ENCODE data around the gene PTPN9.

PTPN9 gene

GRCh38 chr15:75523011-75523410 is 56.1 kb downstream of the PTPN9 start (continued):
- TF ChIP-seq PPARA (CRISPR knock-in tag; IDR thresholded peaks at IDR 0.05; ENCODE audit: borderline replicate concordance) (no peak), CSDC2 (CRISPR knock-in tag; IDR thresholded peaks at IDR 0.05) (no peak), RARB (CRISPR knock-in tag; IDR thresholded peaks at IDR 0.05) (no peak), CSRNP3 (CRISPR knock-in tag; IDR thresholded peaks at IDR 0.05) (no peak), ARNTL (CRISPR knock-in tag; IDR thresholded peaks at IDR 0.05; ENCODE audit: borderline replicate concordance, low read depth) (no peak)

GRCh38 chr15:75517233-75517632 is 61.9 kb downstream of the PTPN9 start:
- TF ChIP-seq RARB (CRISPR knock-in tag; IDR thresholded peaks at IDR 0.05) (no peak), POU6F1 (CRISPR knock-in tag; IDR thresholded peaks at IDR 0.05; ENCODE audit: borderline replicate concordance, low read depth) (no peak), PATZ1 (CRISPR knock-in tag; IDR thresholded peaks at IDR 0.05; ENCODE audit: borderline replicate concordance) (no peak), ZNF70 (CRISPR knock-in tag; IDR thresholded peaks at IDR 0.05) (no peak), OSR1 (CRISPR knock-in tag; IDR thresholded peaks at IDR 0.05) (no peak), ARNTL (CRISPR knock-in tag; IDR thresholded peaks at IDR 0.05; ENCODE audit: borderline replicate concordance, low read depth) (no peak), ESRRG (CRISPR knock-in tag; IDR thresholded peaks at IDR 0.05) (no peak), ZNF8 (CRISPR knock-in tag; IDR thresholded peaks at IDR 0.05) (no peak), CSRNP3 (CRISPR knock-in tag; IDR thresholded peaks at IDR 0.05) (no peak), SNAI2 (CRISPR knock-in tag; IDR thresholded peaks at IDR 0.05) (no peak), ZFP3 (CRISPR knock-in tag; IDR thresholded peaks at IDR 0.05) (no peak), ZFP30 (CRISPR knock-in tag; IDR thresholded peaks at IDR 0.05) (no peak), BACH2 (CRISPR knock-in tag; IDR thresholded peaks at IDR 0.05; ENCODE audit: borderline replicate concordance) (no peak), CSDC2 (CRISPR knock-in tag; IDR thresholded peaks at IDR 0.05) (no peak), TSHZ2 (CRISPR knock-in tag; IDR thresholded peaks at IDR 0.05) (no peak)
- ATAC-seq, result peak; percentile 60

- peak; percentile 75; the same call in 2 of the 3 replicates for ATAC-seq
- TF ChIP-seq ZNF8 (CRISPR knock-in tag; IDR thresholded peaks at IDR 0.05) (no peak), POU6F1 (CRISPR knock-in tag; IDR thresholded peaks at IDR 0.05; ENCODE audit: borderline replicate concordance, low read depth) (no peak), ZFP3 (CRISPR knock-in tag; IDR thresholded peaks at IDR 0.05) (no peak), CSRNP3 (CRISPR knock-in tag; IDR thresholded peaks at IDR 0.05) (no peak), SNAI2 (CRISPR knock-in tag; IDR thresholded peaks at IDR 0.05) (no peak), OSR1 (CRISPR knock-in tag; IDR thresholded peaks at IDR 0.05) (no peak), TCF4 (CRISPR knock-in tag; IDR thresholded peaks at IDR 0.05; ENCODE audit: borderline replicate concordance) (no peak), BACH2 (CRISPR knock-in tag; IDR thresholded peaks at IDR 0.05; ENCODE audit: borderline replicate concordance) (no peak), GLIS3 (CRISPR knock-in tag; IDR thresholded peaks at IDR 0.05) (no peak), CREB5 (CRISPR knock-in tag; IDR thresholded peaks at IDR 0.05; ENCODE audit: low read depth) (no peak), ISL1 (CRISPR knock-in tag; IDR thresholded peaks at IDR 0.05) (no peak), RARB (CRISPR knock-in tag; IDR thresholded peaks at IDR 0.05) (no peak)
Observed at GRCh38 chr15:75508840-75509532, 70.1 kb downstream of the PTPN9 start.

Data from SK-N-SH treated with all-trans-retinoic acid at 6 μM for 48 hours (cell line).